SK-N-MC (cell line): Measurements from ENCODE around the gene GREB1.

Experiments used
- EZH2 ChIP-seq: fragments of 200-600 bp; sonication (generic); IDR thresholded peaks from one replicate; pipeline ENCODE4 v1.6.1; 2017; ENCODE audit warnings: antibody characterized with exemption
- POLR2AphosphoS5 ChIP-seq: IDR thresholded peaks from 2 replicates; pipeline ENCODE4 v1.6.1; 2012; ENCODE audit warnings: mild to moderate bottlenecking, low read depth, low read length, borderline replicate concordance

DNA sequence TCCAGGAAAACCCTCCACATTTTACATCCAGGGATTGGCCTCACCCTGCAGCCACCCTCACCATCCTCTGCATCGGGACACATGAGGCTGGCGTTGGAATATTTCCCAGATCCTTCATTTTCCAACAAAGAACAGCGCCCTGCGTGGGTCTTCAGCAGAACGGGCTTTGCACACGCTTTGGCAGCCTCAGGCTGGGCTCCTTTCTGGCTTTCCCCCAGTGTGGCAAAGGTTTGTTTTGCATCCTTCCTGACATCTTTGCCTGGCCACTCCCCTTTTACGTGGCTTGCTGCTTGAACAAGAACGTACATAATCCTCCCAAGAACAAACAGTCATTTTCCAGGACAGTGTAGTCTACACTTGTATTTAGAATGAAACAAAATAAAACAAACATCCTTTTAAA lies 25.6 kb upstream of the GREB1 start:
- TF ChIP-seq POLR2AphosphoS5: no peak
- no peak for TF ChIP-seq EZH2
